ENCODE data around the gene SH3TC2. TPM values are rescaled to one million over a fixed set of nuclear protein-coding genes. Genes with fewer than 3 reads are reported as not detected.

SH3TC2 gene
- total RNA-seq, 1 experiment from 2014 or later = 38.8 TPM

- Histone ChIP-seq H3F3A (ENCODE audit: insufficient read depth, low read depth) (peaks cover 11% of the 10 kb centered on the region; the same call in 1 of the 2 replicates), H3K4me1 (replicated peaks; ENCODE audit: insufficient read depth) (peaks cover 34% of the 10 kb centered on the region), H3K4me2 (no peak overlapping the region), H3K9me3 (ENCODE audit: insufficient read depth, low read depth) (no peaks in the 10 kb centered on the region; the same call in 1 of the 2 replicates), H3K9me2 (ENCODE audit: insufficient read depth) (no peaks in the 10 kb centered on the region), H2AFZ (no peak overlapping the region), H3K36me3 (ENCODE audit: low read depth) (peaks cover 49% of the 10 kb centered on the region; the same call in 1 of the 2 replicates), H3K27me3 (ENCODE audit: insufficient read depth, low read depth) (no peaks in the 10 kb centered on the region), H3K79me2 (ENCODE audit: low read depth) (no peaks in the 10 kb centered on the region), H3K27ac (no peak overlapping the region), H4K20me1 (ENCODE audit: insufficient read depth) (no peaks in the 10 kb centered on the region), H3K4me3 (no peak overlapping the region)
- intact Hi-C loops (cut with micrococcal nuclease; ENCODE audit: unreplicated experiment) = loop anchor here (2.0 to 10.0 kb wide), 3 partner anchors 23 to 855 kb away; partner anchors contain the start of gene SH3TC2
- DNase-seq = no peak
- ChIA-PET POLR2A (ENCODE audit: unreplicated experiment) (interaction anchor here (0.6 kb wide), 2 partner anchors 10 to 767 kb away, joined by 3 read pairs; no protein-coding TSS in a partner anchor), CTCF (no interaction called here)
- TF ChIP-seq, protein P1, sequence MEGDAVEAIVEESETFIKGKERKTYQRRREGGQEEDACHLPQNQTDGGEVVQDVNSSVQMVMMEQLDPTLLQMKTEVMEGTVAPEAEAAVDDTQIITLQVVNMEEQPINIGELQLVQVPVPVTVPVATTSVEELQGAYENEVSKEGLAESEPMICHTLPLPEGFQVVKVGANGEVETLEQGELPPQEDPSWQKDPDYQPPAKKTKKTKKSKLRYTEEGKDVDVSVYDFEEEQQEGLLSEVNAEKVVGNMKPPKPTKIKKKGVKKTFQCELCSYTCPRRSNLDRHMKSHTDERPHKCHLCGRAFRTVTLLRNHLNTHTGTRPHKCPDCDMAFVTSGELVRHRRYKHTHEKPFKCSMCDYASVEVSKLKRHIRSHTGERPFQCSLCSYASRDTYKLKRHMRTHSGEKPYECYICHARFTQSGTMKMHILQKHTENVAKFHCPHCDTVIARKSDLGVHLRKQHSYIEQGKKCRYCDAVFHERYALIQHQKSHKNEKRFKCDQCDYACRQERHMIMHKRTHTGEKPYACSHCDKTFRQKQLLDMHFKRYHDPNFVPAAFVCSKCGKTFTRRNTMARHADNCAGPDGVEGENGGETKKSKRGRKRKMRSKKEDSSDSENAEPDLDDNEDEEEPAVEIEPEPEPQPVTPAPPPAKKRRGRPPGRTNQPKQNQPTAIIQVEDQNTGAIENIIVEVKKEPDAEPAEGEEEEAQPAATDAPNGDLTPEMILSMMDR (conservative IDR thresholded peaks at IDR 0.05) = no peak
- no peak for TF ChIP-seq EZH2 (IDR thresholded peaks at IDR 0.05; ENCODE audit: low read depth)
- BruUV-seq (replicated peaks) = no TSS peak
Observed at GRCh38 chr5:149039506-149039905, 23.4 kb downstream of the SH3TC2 start.

DNA sequence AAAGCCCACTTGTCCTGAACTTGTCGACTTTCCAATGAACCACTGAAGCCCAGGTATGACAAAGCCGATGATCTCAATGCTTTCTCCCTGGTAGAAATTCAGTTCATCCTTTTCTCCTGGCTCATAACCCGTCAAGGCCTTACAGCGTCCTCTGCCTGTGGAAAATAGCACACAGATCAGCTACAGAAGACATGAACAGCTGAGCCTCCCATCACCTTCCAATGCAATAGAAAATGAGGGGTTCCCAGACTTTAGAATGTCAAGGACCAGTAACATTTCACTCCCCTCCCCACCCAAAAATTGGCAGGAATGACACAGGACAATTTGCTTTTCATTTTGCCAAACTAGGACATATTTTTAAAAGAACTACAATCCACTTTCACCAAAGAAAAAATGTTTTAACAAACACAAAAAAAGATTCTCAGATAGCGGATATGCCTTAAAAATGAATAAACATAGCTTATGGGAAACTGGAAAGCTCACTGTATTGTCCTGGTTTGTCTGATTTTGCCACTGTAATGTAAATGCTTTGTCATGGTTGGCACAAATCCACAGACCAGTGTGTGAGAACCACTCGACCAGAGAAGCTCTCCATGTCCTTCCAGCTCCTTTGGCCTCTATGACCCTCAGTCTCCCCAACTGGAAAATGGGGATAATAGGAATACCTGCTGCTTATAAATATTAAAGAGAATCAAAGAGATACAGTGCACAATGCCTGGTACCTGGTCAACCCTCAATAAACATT lies 24.4 kb downstream of the SH3TC2 start:
- CTCF ChIA-PET = interaction anchor here (4.9 kb wide), 1 partner anchor 76 kb away, joined by 39 read pairs; no protein-coding TSS in a partner anchor
- TF ChIP-seq, protein P1 (conservative IDR thresholded peaks at IDR 0.05) = no peak
- no peak for TF ChIP-seq EZH2 (IDR thresholded peaks at IDR 0.05; ENCODE audit: low read depth)
- no peak for DNase-seq
- H3K4me3 ChIP-seq = no peak overlapping the region
- peaks cover 40% of the 10 kb centered on the region for H3K4me1 ChIP-seq (replicated peaks; ENCODE audit: insufficient read depth)
- no peaks in the 10 kb centered on the region for H3K27me3 ChIP-seq (ENCODE audit: insufficient read depth, low read depth)
- no TSS peak for BruUV-seq (replicated peaks)
- no peak overlapping the region; the same call in 1 of the 2 replicates for H3K27ac ChIP-seq
- peaks cover 49% of the 10 kb centered on the region; the same call in 1 of the 2 replicates for H3K36me3 ChIP-seq (ENCODE audit: low read depth)
- H3K9me2 ChIP-seq (ENCODE audit: insufficient read depth) = no peaks in the 10 kb centered on the region; the same call in 1 of the 2 replicates
- POLR2A ChIA-PET (ENCODE audit: unreplicated experiment) = interaction anchor here (0.6 to 0.7 kb wide), 3 partner anchors 24 to 766 kb away, joined by 3 to 5 read pairs (median 3); no protein-coding TSS in a partner anchor
- H3K79me2 ChIP-seq (ENCODE audit: low read depth) = no peaks in the 10 kb centered on the region
- no peaks in the 10 kb centered on the region for H4K20me1 ChIP-seq (ENCODE audit: insufficient read depth)
- H3F3A ChIP-seq (ENCODE audit: insufficient read depth, low read depth) = peaks cover 11% of the 10 kb centered on the region; the same call in 1 of the 2 replicates
- no peaks in the 10 kb centered on the region; the same call in 1 of the 2 replicates for H3K9me3 ChIP-seq (ENCODE audit: insufficient read depth, low read depth)
- intact Hi-C loops (cut with micrococcal nuclease; ENCODE audit: unreplicated experiment) = loop anchor here (2.0 to 10.0 kb wide), 3 partner anchors 24 to 854 kb away; partner anchors contain the start of gene SH3TC2
- H2AFZ ChIP-seq = no peak overlapping the region
- no peak overlapping the region for H3K4me2 ChIP-seq

GRCh38 chr5:149037817-149038216 lies 25.0 kb downstream of the SH3TC2 start:
- H3F3A ChIP-seq (ENCODE audit: insufficient read depth, low read depth) = peaks cover 11% of the 10 kb centered on the region; the same call in 1 of the 2 replicates
- peaks cover 46% of the 10 kb centered on the region; the same call in 1 of the 2 replicates for H3K36me3 ChIP-seq (ENCODE audit: low read depth)
- no peaks in the 10 kb centered on the region for H3K27me3 ChIP-seq (ENCODE audit: insufficient read depth, low read depth)
- no peaks in the 10 kb centered on the region; the same call in 1 of the 2 replicates for H3K9me2 ChIP-seq (ENCODE audit: insufficient read depth)
- H2AFZ ChIP-seq = no peak overlapping the region
- BruUV-seq (replicated peaks) = no TSS peak
- H3K4me2 ChIP-seq = no peak overlapping the region
- peak overlapping the region; percentile 75 for H3K27ac ChIP-seq
- CTCF ChIA-PET = interaction anchor here (4.9 kb wide), 1 partner anchor 76 kb away, joined by 39 read pairs; no protein-coding TSS in a partner anchor
- no peak for DNase-seq
- no peaks in the 10 kb centered on the region for H4K20me1 ChIP-seq (ENCODE audit: insufficient read depth)
- H3K4me1 ChIP-seq (replicated peaks; ENCODE audit: insufficient read depth) = peaks cover 40% of the 10 kb centered on the region
- H3K4me3 ChIP-seq = no peak overlapping the region
- intact Hi-C loops (cut with micrococcal nuclease; ENCODE audit: unreplicated experiment) = loop anchor here (2.0 to 10.0 kb wide), 3 partner anchors 25 to 853 kb away; partner anchors contain the start of gene SH3TC2
- TF ChIP-seq EZH2 (IDR thresholded peaks at IDR 0.05; ENCODE audit: low read depth) = no peak
- TF ChIP-seq, protein P1 (conservative IDR thresholded peaks at IDR 0.05) = no peak
- H3K9me3 ChIP-seq (ENCODE audit: insufficient read depth, low read depth) = no peaks in the 10 kb centered on the region; the same call in 1 of the 2 replicates
- POLR2A ChIA-PET (ENCODE audit: unreplicated experiment) = interaction anchor here (0.6 kb wide), 1 partner anchor 23 kb away, joined by 3 read pairs; no protein-coding TSS in a partner anchor
- no peaks in the 10 kb centered on the region for H3K79me2 ChIP-seq (ENCODE audit: low read depth)

Measured in PC-9 (cell line).